ENCODE results near the gene ZNF423.

Gene ZNF423

GRCh38 chr16:49610983-49611382, 244.9 kb downstream of the ZNF423 start:
- no peak overlapping the region for H2AFZ ChIP-seq
- H3K4me1 ChIP-seq, result no peaks in the 10 kb centered on the region
- H3K9me3 ChIP-seq (ENCODE audit: control insufficient read depth, low read length), result no peaks in the 10 kb centered on the region
- H3K36me3 ChIP-seq (ENCODE audit: control insufficient read depth, insufficient read depth, low read length), result no peaks in the 10 kb centered on the region
- no peaks in the 10 kb centered on the region for H3K27me3 ChIP-seq (ENCODE audit: control insufficient read depth, insufficient read depth, low read length)
- H3K27ac ChIP-seq, result no peak overlapping the region
- H3K79me2 ChIP-seq, result no peaks in the 10 kb centered on the region
- no peak overlapping the region for H3K4me3 ChIP-seq (ENCODE audit: low read depth, low read length)
- H3K4me2 ChIP-seq (ENCODE audit: low read length), result no peak overlapping the region
- TF ChIP-seq, protein P1, sequence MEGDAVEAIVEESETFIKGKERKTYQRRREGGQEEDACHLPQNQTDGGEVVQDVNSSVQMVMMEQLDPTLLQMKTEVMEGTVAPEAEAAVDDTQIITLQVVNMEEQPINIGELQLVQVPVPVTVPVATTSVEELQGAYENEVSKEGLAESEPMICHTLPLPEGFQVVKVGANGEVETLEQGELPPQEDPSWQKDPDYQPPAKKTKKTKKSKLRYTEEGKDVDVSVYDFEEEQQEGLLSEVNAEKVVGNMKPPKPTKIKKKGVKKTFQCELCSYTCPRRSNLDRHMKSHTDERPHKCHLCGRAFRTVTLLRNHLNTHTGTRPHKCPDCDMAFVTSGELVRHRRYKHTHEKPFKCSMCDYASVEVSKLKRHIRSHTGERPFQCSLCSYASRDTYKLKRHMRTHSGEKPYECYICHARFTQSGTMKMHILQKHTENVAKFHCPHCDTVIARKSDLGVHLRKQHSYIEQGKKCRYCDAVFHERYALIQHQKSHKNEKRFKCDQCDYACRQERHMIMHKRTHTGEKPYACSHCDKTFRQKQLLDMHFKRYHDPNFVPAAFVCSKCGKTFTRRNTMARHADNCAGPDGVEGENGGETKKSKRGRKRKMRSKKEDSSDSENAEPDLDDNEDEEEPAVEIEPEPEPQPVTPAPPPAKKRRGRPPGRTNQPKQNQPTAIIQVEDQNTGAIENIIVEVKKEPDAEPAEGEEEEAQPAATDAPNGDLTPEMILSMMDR (IDR thresholded peaks at IDR 0.05), result no peak
- H3K9ac ChIP-seq, result no peak overlapping the region

DNA sequence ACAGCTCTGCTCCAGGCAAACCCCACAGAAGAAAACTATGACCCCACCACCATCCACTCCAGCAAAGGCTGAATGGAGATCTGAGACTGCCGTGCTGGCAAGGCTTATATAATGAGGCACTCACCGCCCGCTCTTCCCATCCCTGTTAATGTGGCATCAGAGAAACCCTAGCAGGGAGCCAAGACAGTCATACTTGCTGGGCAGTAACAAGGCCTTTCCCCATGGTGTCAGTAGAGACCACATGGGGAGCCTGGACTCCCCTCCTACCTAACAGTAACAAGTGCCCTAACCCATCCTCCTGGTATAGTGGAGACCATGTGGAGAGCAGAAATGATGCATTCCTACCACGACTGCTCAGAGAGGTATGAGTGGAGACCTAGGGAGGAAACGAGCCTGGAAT, 247.1 kb downstream of the ZNF423 start:
- H3K4me2 ChIP-seq (ENCODE audit: low read length), result no peak overlapping the region
- no peaks in the 10 kb centered on the region for H3K79me2 ChIP-seq
- H3K9me3 ChIP-seq (ENCODE audit: control insufficient read depth, low read length), result no peaks in the 10 kb centered on the region
- no peaks in the 10 kb centered on the region for H3K36me3 ChIP-seq (ENCODE audit: control insufficient read depth, insufficient read depth, low read length)
- H3K9ac ChIP-seq, result no peak overlapping the region
- no peaks in the 10 kb centered on the region for H3K4me1 ChIP-seq
- TF ChIP-seq, protein P1 (IDR thresholded peaks at IDR 0.05), result peak; percentile 12
- H3K27ac ChIP-seq, result no peak overlapping the region
- no peaks in the 10 kb centered on the region for H3K27me3 ChIP-seq (ENCODE audit: control insufficient read depth, insufficient read depth, low read length)
- H2AFZ ChIP-seq, result no peak overlapping the region
- H3K4me3 ChIP-seq (ENCODE audit: low read depth, low read length), result no peak overlapping the region

- Histone ChIP-seq H3K4me3 (ENCODE audit: low read depth, low read length) (no peak overlapping the region), H3K4me1 (no peaks in the 10 kb centered on the region), H3K4me2 (ENCODE audit: low read length) (no peak overlapping the region), H3K36me3 (ENCODE audit: control insufficient read depth, insufficient read depth, low read length) (no peaks in the 10 kb centered on the region), H3K9me3 (ENCODE audit: control insufficient read depth, low read length) (no peaks in the 10 kb centered on the region), H3K79me2 (no peaks in the 10 kb centered on the region), H2AFZ (no peak overlapping the region), H3K27ac (no peak overlapping the region), H3K27me3 (ENCODE audit: control insufficient read depth, insufficient read depth, low read length) (no peaks in the 10 kb centered on the region), H3K9ac (no peak overlapping the region)
- TF ChIP-seq, protein P1 (IDR thresholded peaks at IDR 0.05), result no peak
Measured at GRCh38 chr16:49608098-49608497, 247.8 kb downstream of the ZNF423 start.

- Histone ChIP-seq H3K27me3 (ENCODE audit: control insufficient read depth, insufficient read depth, low read length) (no peaks in the 10 kb centered on the region), H3K4me3 (ENCODE audit: low read depth, low read length) (no peak overlapping the region), H3K9me3 (ENCODE audit: control insufficient read depth, low read length) (no peaks in the 10 kb centered on the region), H3K36me3 (ENCODE audit: control insufficient read depth, insufficient read depth, low read length) (no peaks in the 10 kb centered on the region), H3K79me2 (no peaks in the 10 kb centered on the region), H2AFZ (no peak overlapping the region), H3K27ac (no peak overlapping the region), H3K4me1 (no peaks in the 10 kb centered on the region), H3K4me2 (ENCODE audit: low read length) (no peak overlapping the region), H3K9ac (no peak overlapping the region)
- TF ChIP-seq, protein P1 (IDR thresholded peaks at IDR 0.05), result no peak
Measured at GRCh38 chr16:49605536-49606254, 250.2 kb downstream of the ZNF423 start.

DNA sequence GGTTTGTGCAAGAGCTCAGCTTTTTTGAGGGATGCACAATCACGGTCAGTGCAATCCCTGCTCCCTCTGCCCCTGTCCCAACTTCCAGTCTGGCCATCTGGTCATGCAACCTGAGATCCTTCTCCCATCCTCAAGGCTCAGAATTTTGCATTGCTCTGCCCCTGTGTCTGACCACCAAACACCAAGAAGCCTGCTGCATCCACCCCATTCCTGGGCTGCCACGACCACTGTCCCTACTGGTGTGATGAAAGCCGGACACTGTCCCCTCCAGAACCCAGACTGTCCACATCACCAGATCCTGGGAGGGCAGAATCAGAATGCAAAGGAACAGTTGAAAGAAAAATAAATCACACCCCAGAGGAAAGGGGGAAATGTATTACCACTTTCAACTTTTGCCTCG, 251.3 kb downstream of the ZNF423 start:
- no peak overlapping the region for H3K9ac ChIP-seq
- H2AFZ ChIP-seq, result no peak overlapping the region

More for the DNA sequence above, 251.3 kb downstream of the ZNF423 start:
- H3K27ac ChIP-seq, result no peak overlapping the region
- no peaks in the 10 kb centered on the region for H3K4me1 ChIP-seq
- no peak overlapping the region for H3K4me3 ChIP-seq (ENCODE audit: low read depth, low read length)
- no peaks in the 10 kb centered on the region for H3K9me3 ChIP-seq (ENCODE audit: control insufficient read depth, low read length)
- no peaks in the 10 kb centered on the region for H3K36me3 ChIP-seq (ENCODE audit: control insufficient read depth, insufficient read depth, low read length)
- no peaks in the 10 kb centered on the region for H3K79me2 ChIP-seq
- H3K4me2 ChIP-seq (ENCODE audit: low read length), result no peak overlapping the region
- TF ChIP-seq, protein P1 (IDR thresholded peaks at IDR 0.05), result no peak
- H3K27me3 ChIP-seq (ENCODE audit: control insufficient read depth, insufficient read depth, low read length), result no peaks in the 10 kb centered on the region
